HL-60 (cell line): Measurements from ENCODE around the gene DTX2.
"Not testable (repeated sequence)": the region's sequence is repeated elsewhere in the genome, so short reads cannot be mapped to it uniquely, and the experiment has no call there.

Experiments used
- GABPA ChIP-seq: IDR thresholded peaks from 2 replicates; pipeline ENCODE4 v1.6.1; 2012; ENCODE audit warnings: low read depth
- POLR2AphosphoS5 ChIP-seq: IDR thresholded peaks from 2 replicates; pipeline ENCODE4 v1.6.1; 2012; ENCODE audit warnings: low read depth
- TF ChIP-seq, protein P1 (sequence below): IDR thresholded peaks from one replicate; pipeline ENCODE4 v1.5.1; 2011; ENCODE audit warnings: low read length, control low read depth, inconsistent platforms; ENCODE audit not compliant: insufficient read depth

DNA sequence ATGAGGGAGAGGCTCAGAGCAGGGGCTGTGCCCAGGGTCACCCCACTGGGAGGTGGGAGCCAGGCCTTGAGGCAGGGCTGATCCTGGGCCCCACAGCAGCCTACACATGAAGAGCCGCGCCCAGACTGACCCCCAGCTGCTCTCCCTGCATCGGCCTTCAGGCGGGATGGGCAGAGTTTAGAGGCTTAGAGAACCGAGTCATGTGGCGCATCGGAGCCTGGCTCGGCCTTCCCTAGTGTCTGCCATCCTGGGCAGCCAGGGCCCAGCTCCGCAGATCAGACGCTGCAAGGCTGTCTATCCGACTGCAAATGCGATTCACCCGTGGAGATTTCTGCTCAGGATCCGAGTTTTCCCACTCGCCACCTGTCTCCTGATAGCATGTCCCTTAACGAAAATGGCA lies 41.3 kb downstream of the DTX2 start:
- TF ChIP-seq, protein P1, sequence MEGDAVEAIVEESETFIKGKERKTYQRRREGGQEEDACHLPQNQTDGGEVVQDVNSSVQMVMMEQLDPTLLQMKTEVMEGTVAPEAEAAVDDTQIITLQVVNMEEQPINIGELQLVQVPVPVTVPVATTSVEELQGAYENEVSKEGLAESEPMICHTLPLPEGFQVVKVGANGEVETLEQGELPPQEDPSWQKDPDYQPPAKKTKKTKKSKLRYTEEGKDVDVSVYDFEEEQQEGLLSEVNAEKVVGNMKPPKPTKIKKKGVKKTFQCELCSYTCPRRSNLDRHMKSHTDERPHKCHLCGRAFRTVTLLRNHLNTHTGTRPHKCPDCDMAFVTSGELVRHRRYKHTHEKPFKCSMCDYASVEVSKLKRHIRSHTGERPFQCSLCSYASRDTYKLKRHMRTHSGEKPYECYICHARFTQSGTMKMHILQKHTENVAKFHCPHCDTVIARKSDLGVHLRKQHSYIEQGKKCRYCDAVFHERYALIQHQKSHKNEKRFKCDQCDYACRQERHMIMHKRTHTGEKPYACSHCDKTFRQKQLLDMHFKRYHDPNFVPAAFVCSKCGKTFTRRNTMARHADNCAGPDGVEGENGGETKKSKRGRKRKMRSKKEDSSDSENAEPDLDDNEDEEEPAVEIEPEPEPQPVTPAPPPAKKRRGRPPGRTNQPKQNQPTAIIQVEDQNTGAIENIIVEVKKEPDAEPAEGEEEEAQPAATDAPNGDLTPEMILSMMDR = not testable (repeated sequence)
- not testable (repeated sequence) for TF ChIP-seq GABPA, POLR2AphosphoS5
